Frontal cortex (tissue), 4 donors: Measurements from ENCODE around the gene C17orf58. TPM values are rescaled to one million over a fixed set of nuclear protein-coding genes. Genes with fewer than 3 reads are reported as not detected.
"Not testable (repeated sequence)": the region's sequence is repeated elsewhere in the genome, so short reads cannot be mapped to it uniquely, and the experiment has no call there.

Experiments
- DNase-seq, 2 donors: peaks; one replicate each; pipeline ENCODE4 v3.0.0; 2012; ENCODE audit warnings: low spot score in 2 of 2
- FAIRE-seq: peaks from 2 replicates; lab custom pipeline; 2012; peaks lifted over from hg19 to GRCh38; lab: Jason Lieb, UNC
- total RNA-seq: library from RNA; depleted of rRNA; stranded (reverse); fragments of >200 nt; gene quantifications from one replicate; pipeline ENCODE4 v1.2.3, GENCODE V29; 2014
- donor health status: control.
- donor health status: control.
- donor health status: control.

C17orf58 gene
- total RNA-seq, 1 donor from 2014 or later: 38.3 TPM

GRCh38 chr17:68011199-68011665, 15.0 kb upstream of the C17orf58 start:
- FAIRE-seq (no peak), DNase-seq (peak in 1 of 2 donors; percentile 40)

GRCh38 chr17:68006797-68007196, 10.5 kb upstream of the C17orf58 start:
- FAIRE-seq: no peak
- no peak for DNase-seq

- FAIRE-seq (no peak), DNase-seq (no peak)
Observed at GRCh38 chr17:68004201-68004600, 7.9 kb upstream of the C17orf58 start.

- FAIRE-seq (no peak), DNase-seq (no peak)
Observed at GRCh38 chr17:67999291-67999911, 3.1 kb upstream of the C17orf58 start.

GRCh38 chr17:67998466-67998865, 2.2 kb upstream of the C17orf58 start:
- FAIRE-seq: no peak
- no peak for DNase-seq

DNA sequence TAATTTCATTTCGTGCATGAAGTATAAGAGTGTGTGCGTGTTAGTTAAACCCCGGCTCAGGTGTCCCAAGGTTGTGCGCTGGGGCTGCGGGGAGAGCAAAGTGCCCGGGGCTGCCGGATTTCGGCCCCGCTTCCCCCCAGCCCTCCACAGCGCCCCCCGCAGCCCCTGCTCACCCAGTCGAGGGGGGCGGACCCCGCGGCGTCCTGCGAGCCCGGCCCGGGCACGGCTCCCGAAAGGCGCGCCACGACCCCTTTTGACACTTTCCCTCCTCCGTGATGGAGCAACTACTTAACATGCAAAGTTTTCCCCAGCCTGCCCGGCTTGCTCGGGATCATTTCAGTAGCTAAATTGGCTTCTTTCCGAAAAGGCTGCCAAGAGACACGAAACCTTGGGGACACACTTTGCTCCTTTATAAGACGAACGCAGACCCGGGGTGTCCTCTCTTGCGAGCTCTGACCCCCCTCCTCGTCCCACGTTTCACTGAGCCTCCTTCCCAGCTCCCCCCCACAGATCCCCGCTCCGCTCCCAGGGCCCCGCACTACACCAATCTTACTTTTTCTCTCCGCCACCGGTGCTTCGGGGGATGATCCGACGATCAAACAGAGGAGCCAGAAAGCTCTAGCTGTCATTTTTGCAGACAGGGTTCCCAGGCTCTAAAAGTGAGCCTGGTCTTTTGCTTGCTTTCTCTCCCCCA, 552 bp downstream of the C17orf58 start:
- DNase-seq (peak; percentile 39 to 60), FAIRE-seq (no peak)

GRCh38 chr17:67994817-67995569, 1.3 kb downstream of the C17orf58 start:
- DNase-seq: peak; percentile 63 to 64
- FAIRE-seq: no peak

DNA sequence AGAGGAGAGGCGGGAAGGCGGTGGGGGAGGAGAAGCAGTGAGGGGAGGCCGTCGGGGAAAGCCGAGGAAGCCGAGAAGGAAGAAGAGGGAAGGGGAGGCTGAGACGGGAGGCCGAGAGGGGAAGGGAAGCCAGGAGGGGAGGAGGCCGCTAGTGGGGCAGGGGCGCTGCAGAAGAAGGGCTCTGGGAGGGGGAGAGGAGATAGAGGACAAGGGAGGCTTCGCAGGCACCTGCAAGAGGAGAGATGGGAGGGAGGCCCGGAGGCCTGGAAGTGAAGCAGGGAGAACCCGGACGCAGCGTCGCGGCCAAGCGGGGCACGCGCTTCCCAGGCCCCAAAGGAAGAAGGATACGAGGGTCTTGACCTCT, 2.3 kb downstream of the C17orf58 start:
- no peak for FAIRE-seq
- DNase-seq: no peak

DNA sequence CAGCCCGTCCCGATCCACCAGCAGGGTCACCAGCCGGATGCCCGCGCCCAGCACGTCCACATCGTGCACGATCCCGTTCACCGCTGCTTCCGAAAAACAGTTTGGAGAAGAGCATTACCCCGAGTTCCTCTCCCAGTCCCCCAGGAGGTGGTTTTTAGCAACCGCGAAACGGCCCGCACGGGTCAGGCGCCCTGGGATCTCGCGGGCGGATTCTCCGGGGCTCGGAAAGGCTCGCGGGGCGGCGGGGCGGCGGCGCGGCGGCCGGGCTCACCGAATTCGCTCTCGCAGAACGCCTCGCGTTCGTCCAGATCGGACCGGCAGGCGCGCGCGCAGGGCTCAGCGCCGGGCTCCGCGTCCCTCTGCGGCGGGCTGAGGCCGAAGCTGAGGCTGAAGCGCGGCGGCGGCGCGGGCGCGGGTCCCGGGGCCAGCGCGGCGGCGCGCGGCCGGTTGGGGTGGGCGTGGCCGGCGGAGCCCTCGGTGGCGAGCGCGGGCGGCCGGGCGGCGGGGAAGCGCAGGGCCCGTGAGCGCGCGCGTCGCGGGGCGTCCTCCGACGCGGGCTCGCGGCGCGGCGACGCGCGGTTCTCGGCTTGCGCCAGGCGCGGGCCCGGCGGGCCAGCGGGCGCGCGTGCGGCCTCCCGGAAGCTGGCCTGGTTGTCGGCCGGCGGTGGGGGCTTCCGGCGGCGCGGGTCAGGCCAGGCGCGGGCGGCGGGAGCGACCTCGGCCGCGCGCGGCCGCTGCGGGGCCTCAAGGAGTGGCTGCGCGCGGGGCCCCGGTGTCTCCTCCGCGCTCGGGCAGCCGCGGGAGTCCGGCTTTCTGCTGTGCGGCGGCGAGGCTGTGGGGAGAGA, 2.9 kb downstream of the C17orf58 start:
- FAIRE-seq: no peak
- peak; percentile 86 to 92 for DNase-seq

DNA sequence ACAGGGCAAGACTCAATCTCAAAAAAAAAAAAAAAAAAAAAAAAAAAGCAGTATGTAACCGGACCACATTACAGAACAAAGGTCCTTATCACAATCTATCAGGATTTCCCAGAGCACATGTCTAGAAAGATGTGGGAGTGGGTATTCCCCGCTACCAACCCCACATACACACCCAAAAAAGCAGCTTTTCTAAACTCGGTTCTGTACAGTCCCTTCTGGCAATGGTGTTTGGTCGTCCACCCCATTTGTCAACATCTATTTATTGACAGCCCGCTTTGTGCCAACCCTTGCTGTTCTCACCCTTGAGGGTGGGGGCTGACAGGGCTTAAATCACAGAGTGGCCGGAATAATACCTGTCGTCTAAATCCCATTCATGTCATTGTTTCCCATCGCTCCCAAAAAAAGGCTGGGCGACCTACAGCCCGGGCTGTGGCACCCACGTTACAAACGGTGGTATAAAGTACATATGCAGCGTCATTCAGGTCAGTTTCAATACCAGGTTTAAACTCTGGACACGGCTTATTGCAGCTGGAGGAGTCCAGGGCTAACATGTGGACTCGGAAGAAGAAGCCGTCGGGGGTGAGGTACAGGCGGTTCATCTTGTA, 3.6 kb downstream of the C17orf58 start:
- peak in 1 of 2 donors; percentile 24 for DNase-seq
- FAIRE-seq: no peak

- DNase-seq (no peak), FAIRE-seq (no peak)
Observed at GRCh38 chr17:67990909-67991308, 5.4 kb downstream of the C17orf58 start.

GRCh38 chr17:67983383-67983688, 12.9 kb downstream of the C17orf58 start:
- FAIRE-seq: no peak
- no peak for DNase-seq

GRCh38 chr17:67982686-67983382, 13.4 kb downstream of the C17orf58 start:
- FAIRE-seq (no peak), DNase-seq (no peak)

GRCh38 chr17:67982034-67982640, 14.1 kb downstream of the C17orf58 start:
- DNase-seq (no peak), FAIRE-seq (no peak)

DNA sequence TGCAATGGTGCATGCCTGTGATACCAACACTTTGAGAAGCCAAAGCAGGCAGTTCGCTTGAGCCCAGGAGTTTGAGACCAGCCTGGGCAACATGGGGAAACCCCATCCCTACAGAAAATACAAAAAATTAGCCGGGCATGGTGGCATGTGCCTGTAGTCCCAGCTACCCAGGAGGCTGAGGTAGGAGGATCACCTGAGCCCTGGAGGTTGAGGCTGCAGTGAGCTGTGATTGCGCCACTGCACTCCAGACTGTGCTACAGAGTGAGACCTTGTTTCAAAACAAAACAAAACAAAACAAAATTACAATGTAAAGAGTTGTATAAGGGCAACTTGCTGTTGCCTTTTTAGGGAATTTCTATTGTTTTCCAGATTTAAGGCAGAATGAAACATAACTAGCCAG, 15.4 kb downstream of the C17orf58 start:
- FAIRE-seq: not testable (repeated sequence)

GRCh38 chr17:67980456-67980855, 15.8 kb downstream of the C17orf58 start:
- FAIRE-seq: no peak
- DNase-seq: no peak

More for the DNA sequence above, 15.4 kb downstream of the C17orf58 start:
- DNase-seq: not testable (repeated sequence)

GRCh38 chr17:67976306-67976705, 20.0 kb downstream of the C17orf58 start:
- not testable (repeated sequence) for FAIRE-seq, DNase-seq

DNA sequence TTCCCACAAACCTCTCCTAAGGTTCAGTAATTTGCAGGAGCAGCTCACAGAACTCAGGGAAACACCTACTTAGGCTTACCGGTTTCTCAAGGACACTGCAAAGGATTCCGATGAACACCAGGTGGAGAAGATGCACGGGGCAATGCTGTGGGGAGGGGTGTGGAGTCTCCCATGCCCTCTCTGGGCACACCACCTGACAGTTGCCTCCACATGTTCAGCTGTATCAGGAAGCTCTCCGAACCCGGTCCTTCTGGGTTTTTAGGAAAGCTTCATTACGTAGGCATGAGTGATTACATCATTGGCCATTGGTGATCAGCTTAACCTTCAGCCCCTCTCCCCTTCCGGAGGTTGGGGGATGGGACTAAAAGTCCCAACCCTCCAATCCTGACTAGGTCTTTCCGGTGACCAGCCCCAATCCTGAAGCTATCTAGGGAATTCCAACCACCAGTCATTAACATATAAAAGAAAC, 21.6 kb downstream of the C17orf58 start:
- no peak for FAIRE-seq
- DNase-seq: no peak

- FAIRE-seq (no peak), DNase-seq (no peak)
Observed at GRCh38 chr17:67974185-67974584, 22.1 kb downstream of the C17orf58 start.
